Mesenchymal stem cell (in vitro differentiated cells and primary cell): Measurements from ENCODE around the gene FAM83F.

ENCODE experiments used
- DNase-seq: peaks from one replicate; pipeline ENCODE4 v3.0.0-alpha.2; 2013
- H2AFZ ChIP-seq: one replicate; pipeline ENCODE4 v1.6.1; 2013; ENCODE audit warnings: low read depth, mild to moderate bottlenecking, control low read depth, inconsistent platforms, low read length, moderate library complexity
- H2AK5ac ChIP-seq: 2 replicates; pipeline ENCODE4 v1.6.1; 2013; ENCODE audit warnings: low read length, moderate library complexity, mild to moderate bottlenecking, inconsistent platforms; ENCODE audit not compliant: severe bottlenecking
- H2BK120ac ChIP-seq: one replicate; pipeline ENCODE4 v1.6.1; 2013; ENCODE audit warnings: low read depth, mild to moderate bottlenecking, inconsistent platforms, low read length, moderate library complexity
- H2BK12ac ChIP-seq, 2 experiments: one replicate each; pipeline ENCODE4 v1.6.1; 2013; ENCODE audit warnings: inconsistent platforms in 2 of 2, low read length in 2 of 2, mild to moderate bottlenecking in 2 of 2, moderate library complexity in 2 of 2, control low read depth in 1 of 2
- H2BK15ac ChIP-seq: one replicate; pipeline ENCODE4 v1.6.1; 2013; ENCODE audit warnings: mild to moderate bottlenecking, low read depth, inconsistent platforms; ENCODE audit not compliant: poor library complexity, severe bottlenecking
- H2BK5ac ChIP-seq: 2 replicates; pipeline ENCODE4 v1.6.1; 2013; ENCODE audit warnings: low read depth, mild to moderate bottlenecking, low read length, control low read depth, inconsistent platforms; ENCODE audit not compliant: poor library complexity, severe bottlenecking
- H3K14ac ChIP-seq, 2 experiments: one replicate each; pipeline ENCODE4 v1.6.1; 2013; ENCODE audit warnings: inconsistent platforms in 2 of 2, low read length in 2 of 2, control low read depth in 1 of 2, mild to moderate bottlenecking in 1 of 2, moderate library complexity in 1 of 2
- H3K18ac ChIP-seq, 2 experiments: one replicate each; pipeline ENCODE4 v1.6.1; 2013; ENCODE audit warnings: inconsistent platforms in 2 of 2, low read length in 2 of 2, control low read depth in 1 of 2, low read depth in 1 of 2, mild to moderate bottlenecking in 1 of 2
- H3K23ac ChIP-seq, 2 experiments: one replicate each; pipeline ENCODE4 v1.6.1; 2013; ENCODE audit warnings: inconsistent platforms in 2 of 2, low read length in 2 of 2, mild to moderate bottlenecking in 2 of 2, moderate library complexity in 2 of 2, control low read depth in 1 of 2
- H3K27ac ChIP-seq: 2 replicates; pipeline ENCODE4 v1.5.1; 2013; ENCODE audit warnings: mild to moderate bottlenecking, moderate library complexity, low read length, control low read depth, inconsistent platforms; ENCODE audit not compliant: poor library complexity, severe bottlenecking
- H3K27me3 ChIP-seq, 2 experiments: 2 replicates each; pipeline versions ENCODE4 v1.6.1 to v1.7.0; 2013; ENCODE audit warnings: low read length in 2 of 2, mild to moderate bottlenecking in 2 of 2, moderate library complexity in 2 of 2, control low read depth in 1 of 2, inconsistent platforms in 1 of 2; ENCODE audit not compliant: control insufficient read depth in 1 of 2, insufficient read depth in 1 of 2
- H3K36me3 ChIP-seq, 2 experiments: 2 replicates each; pipeline versions ENCODE4 v1.6.1 to v1.7.0; 2013; ENCODE audit warnings: low read length in 2 of 2, control low read depth in 1 of 2, inconsistent platforms in 1 of 2, low read depth in 1 of 2, mild to moderate bottlenecking in 1 of 2; ENCODE audit not compliant: insufficient read depth in 2 of 2, control insufficient read depth in 1 of 2
- H3K4ac ChIP-seq, 2 experiments: one replicate each; pipeline ENCODE4 v1.6.1; 2013; ENCODE audit warnings: inconsistent platforms in 2 of 2, low read length in 2 of 2, mild to moderate bottlenecking in 2 of 2, moderate library complexity in 2 of 2, control low read depth in 1 of 2, low read depth in 1 of 2
- H3K4me1 ChIP-seq: 2 replicates; pipeline ENCODE4 v1.6.1; 2013; ENCODE audit warnings: low read depth, low read length, control low read depth; ENCODE audit not compliant: control insufficient read depth, insufficient read depth
- H3K4me2 ChIP-seq: 2 replicates; pipeline ENCODE4 v1.6.1; 2013; ENCODE audit warnings: low read length, mild to moderate bottlenecking, inconsistent platforms; ENCODE audit not compliant: poor library complexity, severe bottlenecking
- H3K4me3 ChIP-seq, 2 experiments: 2 replicates each; pipeline versions ENCODE4 v1.5.1 to v1.7.0; 2013; ENCODE audit warnings: low read length in 2 of 2, mild to moderate bottlenecking in 2 of 2, control low read depth in 1 of 2, low read depth in 1 of 2; ENCODE audit not compliant: insufficient read depth in 1 of 2
- H3K79me1 ChIP-seq: replicated peaks from 2 replicates; pipeline ENCODE4 v1.6.1; 2013; ENCODE audit warnings: mild to moderate bottlenecking, control low read depth, low read length, inconsistent platforms; ENCODE audit not compliant: poor library complexity, severe bottlenecking
- H3K9ac ChIP-seq: 2 replicates; pipeline ENCODE4 v1.7.0; 2013; ENCODE audit warnings: mild to moderate bottlenecking, low read length, moderate library complexity
- H3K9me3 ChIP-seq: 2 replicates; pipeline ENCODE4 v1.7.0; 2013; ENCODE audit warnings: mild to moderate bottlenecking, low read length; ENCODE audit not compliant: control insufficient read depth
- H4K8ac ChIP-seq: one replicate; pipeline ENCODE4 v1.6.1; 2013; ENCODE audit warnings: inconsistent platforms, mild to moderate bottlenecking, low read length, moderate library complexity
- H4K91ac ChIP-seq: one replicate; pipeline ENCODE4 v1.6.1; 2013; ENCODE audit warnings: mild to moderate bottlenecking, low read length, inconsistent platforms
- WGBS: methylation state at CpG from one replicate; pipeline ENCODE4 v1.1.7; 2013; ENCODE audit warnings: mixed read lengths; 5-methylcytosine and 5-hydroxymethylcytosine counted together

FAM83F gene

DNA sequence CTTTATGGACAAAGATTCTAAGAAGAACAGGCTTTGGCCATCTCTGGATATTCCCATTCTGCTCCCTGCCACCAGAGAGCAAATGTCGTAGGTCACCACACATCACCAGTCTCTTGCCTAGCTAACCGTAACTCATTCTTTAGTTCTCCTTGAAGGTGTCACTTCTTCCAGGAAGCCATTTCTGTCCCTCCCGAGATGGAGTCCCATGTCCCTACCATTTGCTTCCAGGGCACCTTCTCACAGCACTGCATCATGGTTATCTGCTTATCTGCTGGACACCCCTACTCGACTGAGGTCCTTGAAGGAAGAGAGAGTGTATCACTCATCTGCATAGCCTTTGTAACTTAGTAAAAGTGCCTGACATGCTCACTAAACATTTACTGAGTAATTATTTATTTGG, 47.6 kb downstream of the FAM83F start:
- H2AK5ac ChIP-seq = no peak overlapping the region
- H3K79me1 ChIP-seq = peaks cover 3% of the 10 kb centered on the region
- H3K4ac ChIP-seq = no peak overlapping the region
- H3K23ac ChIP-seq = no peak overlapping the region
- no peak overlapping the region for H2BK120ac ChIP-seq
- no peak overlapping the region for H2BK12ac ChIP-seq
- H2BK5ac ChIP-seq = no peak overlapping the region
- H3K4me3 ChIP-seq = no peak overlapping the region
- no peak overlapping the region for H4K8ac ChIP-seq
- no peak overlapping the region for H3K14ac ChIP-seq
- no peak overlapping the region for H2BK15ac ChIP-seq
- no peak overlapping the region for H3K4me2 ChIP-seq
- DNase-seq = no peak
- peaks cover 22 to 51% of the 10 kb centered on the region in 2 experiments for H3K27me3 ChIP-seq
- H3K9me3 ChIP-seq = no peaks in the 10 kb centered on the region
- WGBS = 82% methylated on average over 3 of the region's 4 CpGs
- H2AFZ ChIP-seq = no peak overlapping the region
- H3K18ac ChIP-seq = no peak overlapping the region
- no peaks in the 10 kb centered on the region for H3K36me3 ChIP-seq
- no peak overlapping the region for H4K91ac ChIP-seq
- peaks cover 5% of the 10 kb centered on the region for H3K4me1 ChIP-seq
- H3K9ac ChIP-seq = peak overlapping the region; percentile 92
- H3K27ac ChIP-seq = no peak overlapping the region

DNA sequence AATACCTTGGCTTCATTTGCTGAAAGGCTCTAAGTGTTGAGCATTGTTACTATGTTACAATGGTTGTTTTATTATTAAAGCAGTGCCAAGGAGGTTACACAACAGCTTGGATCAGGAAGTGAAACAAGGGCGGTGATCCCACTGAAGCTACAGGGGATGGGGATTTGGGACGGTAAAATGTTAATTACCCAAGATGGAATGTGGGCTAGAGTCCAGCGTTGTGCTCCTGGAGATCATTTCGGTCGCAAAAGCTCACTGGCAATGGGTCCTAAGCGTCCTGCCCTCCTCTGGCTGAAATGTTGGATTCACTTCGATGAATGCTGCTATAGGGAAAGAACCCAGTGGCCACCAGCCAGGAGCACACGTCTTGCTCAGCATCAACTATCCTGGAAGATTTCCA, 48.3 kb downstream of the FAM83F start:
- Histone ChIP-seq H3K9me3 (no peaks in the 10 kb centered on the region), H3K4ac (no peak overlapping the region), H3K4me1 (peaks cover 5% of the 10 kb centered on the region), H3K9ac (peak overlapping the region; percentile 92), H3K18ac (no peak overlapping the region), H3K4me3 (peak overlapping the region in 1 of 2 experiments; percentile 86), H3K27ac (no peak overlapping the region), H2BK12ac (no peak overlapping the region), H4K91ac (no peak overlapping the region), H3K79me1 (peaks cover 8% of the 10 kb centered on the region), H2AK5ac (no peak overlapping the region), H3K4me2 (no peak overlapping the region), H4K8ac (no peak overlapping the region), H2BK120ac (no peak overlapping the region), H2AFZ (no peak overlapping the region), H2BK5ac (no peak overlapping the region), H3K14ac (no peak overlapping the region), H3K23ac (no peak overlapping the region), H3K36me3 (no peaks in the 10 kb centered on the region), H2BK15ac (no peak overlapping the region), H3K27me3 (peaks cover 15 to 43% of the 10 kb centered on the region in 2 experiments)
- DNase-seq = no peak
- 89% methylated on average over 8 of the region's 8 CpGs for WGBS

DNA sequence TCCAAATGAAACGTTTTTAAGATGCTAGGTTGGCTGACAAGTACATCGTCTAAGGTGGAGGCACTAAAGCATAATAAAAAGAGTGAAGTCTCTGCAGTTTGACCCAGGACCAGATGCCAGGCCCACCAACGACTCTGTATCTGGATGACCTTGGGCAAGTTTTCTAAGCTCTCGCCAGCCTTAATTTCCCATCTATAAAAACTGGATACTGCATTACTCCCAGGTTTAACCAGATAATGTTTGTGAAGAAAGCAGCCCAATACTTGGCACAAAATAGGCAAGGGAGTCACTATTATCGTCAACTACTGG, 49.0 kb downstream of the FAM83F start:
- H2BK5ac ChIP-seq = no peak overlapping the region
- peak overlapping the region in 1 of 2 experiments; percentile 86 for H3K4me3 ChIP-seq
- no peak overlapping the region for H2AK5ac ChIP-seq
- no peak overlapping the region for H2BK12ac ChIP-seq
- peak overlapping the region; percentile 92 for H3K9ac ChIP-seq
- H3K27me3 ChIP-seq = peaks cover 8 to 36% of the 10 kb centered on the region in 2 experiments
- H4K91ac ChIP-seq = no peak overlapping the region
- no peak overlapping the region for H2BK15ac ChIP-seq
- H3K9me3 ChIP-seq = no peaks in the 10 kb centered on the region
- WGBS = 64% methylated on average over 5 of the region's 5 CpGs
- no peak overlapping the region for H2BK120ac ChIP-seq
- peak overlapping the region; percentile 36 for H3K27ac ChIP-seq
- peak overlapping the region; percentile 41 for H3K4me2 ChIP-seq
- H3K36me3 ChIP-seq = no peaks in the 10 kb centered on the region
- DNase-seq = no peak
- H3K14ac ChIP-seq = no peak overlapping the region
- H3K79me1 ChIP-seq = peaks cover 8% of the 10 kb centered on the region
- H3K23ac ChIP-seq = no peak overlapping the region
- H3K4ac ChIP-seq = peak overlapping the region in 1 of 2 experiments; percentile 3
- H3K18ac ChIP-seq = no peak overlapping the region
- peak overlapping the region; percentile 81 for H4K8ac ChIP-seq
- H2AFZ ChIP-seq = no peak overlapping the region
- H3K4me1 ChIP-seq = peaks cover 5% of the 10 kb centered on the region

DNA sequence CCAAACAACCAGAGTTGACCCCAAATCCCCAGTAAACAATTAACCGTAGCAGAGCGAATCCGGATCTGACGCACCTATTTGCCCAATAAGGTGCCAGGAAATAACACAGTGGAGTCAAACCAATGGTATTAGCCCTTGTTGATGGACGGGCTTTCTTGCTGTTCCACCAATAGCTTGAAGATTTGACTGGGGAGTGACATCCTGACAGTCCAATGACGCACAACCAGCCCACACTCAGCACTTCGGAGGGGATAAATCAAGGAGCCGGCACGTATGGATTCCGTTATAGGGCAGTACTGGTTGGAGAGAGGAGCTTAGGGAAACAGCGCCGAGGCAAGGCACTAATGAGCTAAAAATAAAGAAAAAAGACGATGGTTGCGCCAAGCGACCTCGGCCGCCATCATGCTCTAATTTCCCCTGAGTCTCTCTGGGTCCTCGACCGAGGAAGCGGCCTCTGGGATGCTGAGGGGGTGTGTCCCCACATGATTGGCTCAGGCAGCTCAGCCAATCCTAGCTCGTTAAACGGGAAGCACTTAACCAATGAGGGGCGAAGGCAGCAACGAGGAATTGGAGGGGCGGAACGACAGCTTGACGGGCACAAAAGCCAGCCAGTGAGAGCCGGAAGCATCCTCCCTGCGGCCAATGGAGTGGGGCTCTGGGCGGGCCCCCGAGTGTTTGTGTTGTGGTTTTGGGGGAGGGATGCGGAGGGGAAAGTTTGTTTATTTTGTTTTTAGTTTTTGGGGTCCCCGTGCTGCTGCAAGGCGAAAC, 49.5 kb downstream of the FAM83F start:
- H3K9me3 ChIP-seq = no peaks in the 10 kb centered on the region

More for the DNA sequence above, 49.5 kb downstream of the FAM83F start:
- Histone ChIP-seq H2BK12ac (peak overlapping the region in 1 of 2 experiments; percentile 75), H3K36me3 (no peaks in the 10 kb centered on the region), H3K27me3 (peaks cover 4 to 31% of the 10 kb centered on the region in 2 experiments), H4K91ac (no peak overlapping the region), H2AK5ac (no peak overlapping the region), H3K4me1 (peaks cover 5% of the 10 kb centered on the region), H3K4me2 (peak overlapping the region; percentile 67), H3K18ac (peak overlapping the region in 1 of 2 experiments; percentile 83), H3K23ac (no peak overlapping the region), H2BK5ac (no peak overlapping the region), H3K4me3 (peak overlapping the region; percentile 86 to 98), H4K8ac (no peak overlapping the region), H3K4ac (peak overlapping the region; percentile 13 to 84), H3K9ac (peak overlapping the region; percentile 92), H3K79me1 (peaks cover 11% of the 10 kb centered on the region), H3K14ac (no peak overlapping the region), H2AFZ (peak overlapping the region; percentile 99), H3K27ac (peak overlapping the region; percentile 71), H2BK120ac (no peak overlapping the region), H2BK15ac (peak overlapping the region; percentile 60)
- peak; percentile 100 for DNase-seq
- WGBS = 0% methylated on average over 32 of the region's 34 CpGs
